Measurements from ENCODE around the gene ANKRD22. TPM values are rescaled to one million over a fixed set of nuclear protein-coding genes. Genes with fewer than 3 reads are reported as not detected.

ANKRD22 gene
- total and polyA plus RNA-seq, 2 of the 8 experiments (the other 6 are each of a cell fraction or from before 2014, with no cell fraction given) = 0.68 TPM; not detected in 1

DNA sequence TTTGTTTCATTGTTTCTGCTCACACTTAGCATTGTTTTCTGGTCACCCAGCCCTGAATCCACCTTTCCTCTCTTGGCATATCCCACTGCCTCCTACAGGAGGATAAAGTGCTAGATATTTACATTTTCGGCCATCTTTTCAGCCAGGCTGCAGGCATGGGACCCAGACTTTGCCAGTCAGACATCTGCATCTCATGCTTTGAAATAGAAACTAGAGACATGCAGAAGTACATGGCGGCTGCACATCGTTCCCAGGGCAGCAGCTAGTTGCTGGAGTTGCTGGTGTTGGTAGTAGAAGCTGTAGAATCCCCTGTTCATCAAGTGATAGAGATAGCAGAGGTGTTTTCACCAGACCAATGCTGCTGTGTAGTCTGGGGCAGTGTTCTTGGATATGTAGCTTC is 47.1 kb upstream of the ANKRD22 start:
- Histone ChIP-seq H2BK15ac (ENCODE audit: low read length) (no peak overlapping the region), H3K4me2 (ENCODE audit: insufficient read depth in 1 of 2, low read depth in 2 of 2, low read length in 2 of 2) (no peak overlapping the region), H3K36me3 (ENCODE audit: control insufficient read depth in 2 of 4, insufficient read depth in 4 of 4, low read length in 3 of 4) (no peaks in the 10 kb centered on the region), H2BK20ac (ENCODE audit: low read length) (no peak overlapping the region), H3K9me3 (ENCODE audit: insufficient read depth in 2 of 2, low read depth in 1 of 2, low read length in 1 of 2) (no peaks in the 10 kb centered on the region), H3K9ac (replicated peaks in 1 of 4; ENCODE audit: extremely low read depth in 1 of 4, low read depth in 3 of 4, low read length in 3 of 4) (no peak overlapping the region), H3K23me2 (ENCODE audit: low read depth, low read length) (no peaks in the 10 kb centered on the region), H3K14ac (ENCODE audit: insufficient read length) (no peak overlapping the region), H2AK5ac (ENCODE audit: low read depth, low read length) (no peak overlapping the region), H3K27me3 (replicated peaks in 1 of 4; ENCODE audit: control insufficient read depth in 3 of 4, extremely low read depth in 1 of 4, insufficient read depth in 3 of 4, low read length in 3 of 4) (no peaks in the 10 kb centered on the region), H4K5ac (ENCODE audit: insufficient read length, low read depth, low read length) (no peak overlapping the region), H2AFZ (ENCODE audit: low read length) (no peak overlapping the region), H3K79me2 (ENCODE audit: control insufficient read depth in 1 of 2, insufficient read depth in 2 of 2, low read length in 2 of 2) (no peaks in the 10 kb centered on the region), H2BK5ac (ENCODE audit: low read depth, low read length) (no peak overlapping the region), H3K4ac (replicated peaks; ENCODE audit: insufficient read length, low read depth, low read length) (no peak overlapping the region), H3K4me1 (replicated peaks in 1 of 4; ENCODE audit: control insufficient read depth in 3 of 4, insufficient read depth in 4 of 4, low read length in 3 of 4) (peaks cover 0 to 3% (median 0%) of the 10 kb centered on the region in 4 experiments; a peak in 2 of 7 replicates), H3K18ac (ENCODE audit: extremely low read depth, low read length) (no peak overlapping the region), H3K23ac (ENCODE audit: insufficient read length) (no peak overlapping the region), H3K56ac (replicated peaks; ENCODE audit: insufficient read length, low read depth, low read length) (no peak overlapping the region), H3K4me3 (ENCODE audit: extremely low read depth in 1 of 4, insufficient read depth in 2 of 4, low read depth in 3 of 4, low read length in 4 of 4) (no peak overlapping the region), H2BK120ac (replicated peaks; ENCODE audit: low read depth, low read length) (no peak overlapping the region), H3K79me1 (ENCODE audit: low read depth, low read length) (no peaks in the 10 kb centered on the region), H3K27ac (ENCODE audit: low read depth, low read length) (no peak overlapping the region), H4K8ac (ENCODE audit: extremely low read depth, insufficient read depth, low read length) (no peak overlapping the region), H2BK12ac (ENCODE audit: low read depth, low read length) (no peak overlapping the region), H4K91ac (replicated peaks; ENCODE audit: insufficient read length, low read length) (no peak overlapping the region), H4K20me1 (replicated peaks in 1 of 2; ENCODE audit: control insufficient read depth in 1 of 2, insufficient read depth in 2 of 2, low read length in 2 of 2) (no peaks in the 10 kb centered on the region)
- DNase-seq (ENCODE audit: low read depth in 1 of 2, low spot score in 2 of 2) = no peak
- TF ChIP-seq YY1 (IDR thresholded peaks at IDR 0.05; ENCODE audit: low read depth, low read length) = 0 out of 2 replicates have a peak, but pooled peaks have one; percentile 27
- TF ChIP-seq RXRA (IDR thresholded peaks at IDR 0.05; ENCODE audit: insufficient read depth, low read depth, low read length) = no peak
- 83% methylated on average over 3 of the region's 3 CpGs; no CpG with 5 or more reads in 1 of the 2 experiments for WGBS, 2 experiments (ENCODE audit: extremely low coverage in 1 of 2, insufficient coverage in 1 of 2, insufficient read length in 1 of 2, insufficient replicate concordance in 2 of 2, low coverage in 1 of 2, low lambda C conversion rate in 2 of 2, missing lambda C conversion rate in 1 of 2)
- no peak for FAIRE-seq
- POLR2A ChIA-PET (ENCODE audit: partially characterized antibody) = no interaction called here
- CTCF ChIA-PET (ENCODE audit: partially characterized antibody) = interaction anchor here (0.8 to 6.3 kb wide), 3 partner anchors 34 to 63 kb away, joined by 3 to 45 read pairs (median 16); no protein-coding TSS in a partner anchor
